Activated naive CD8-positive, alpha-beta T cell treated with anti-CD3 and anti-CD28 coated beads for 36 hours (primary cell): ENCODE results near the gene BGN. TPM values are rescaled to one million over a fixed set of nuclear protein-coding genes. Genes with fewer than 3 reads are reported as not detected.

Experiments
- DNase-seq: peaks from one replicate; pipeline ENCODE4 v3.0.0; 2021
- H3K27ac Mint-ChIP-seq: one replicate; pipeline ENCODE4 v1.8.0; 2022; ENCODE audit warnings: mild to moderate bottlenecking, moderate library complexity, mixed read lengths
- H3K27me3 Mint-ChIP-seq: one replicate; pipeline ENCODE4 v1.8.0; 2022; ENCODE audit warnings: mild to moderate bottlenecking, mixed read lengths
- H3K36me3 Mint-ChIP-seq: one replicate; pipeline ENCODE4 v1.8.0; 2021; ENCODE audit warnings: mild to moderate bottlenecking, mixed read lengths
- H3K4me1 Mint-ChIP-seq: one replicate; pipeline ENCODE4 v1.8.0; 2021; ENCODE audit warnings: mixed read lengths
- H3K4me3 Mint-ChIP-seq: one replicate; pipeline ENCODE4 v1.8.0; 2022; ENCODE audit warnings: mild to moderate bottlenecking, moderate library complexity, mixed read lengths
- H3K9me3 Mint-ChIP-seq: one replicate; pipeline ENCODE4 v1.8.0; 2022; ENCODE audit warnings: mixed read lengths
- total RNA-seq, 2 experiments: library from RNA; stranded (reverse); gene quantifications; one replicate each; pipeline ENCODE4 v1.2.3, GENCODE V29; 2021

Gene BGN
- total RNA-seq, 2 experiments from 2014 or later = not detected

- no peak overlapping the region for H3K4me3 Mint-ChIP-seq
- no peaks in the 10 kb centered on the region for H3K4me1 Mint-ChIP-seq
- H3K36me3 Mint-ChIP-seq = no peaks in the 10 kb centered on the region
- peak; percentile 51 for DNase-seq
- H3K9me3 Mint-ChIP-seq = no peaks in the 10 kb centered on the region
- no peaks in the 10 kb centered on the region for H3K27me3 Mint-ChIP-seq
- H3K27ac Mint-ChIP-seq = no peak overlapping the region
Observed at GRCh38 chrX:153539171-153539978, 44.6 kb downstream of the BGN start.

GRCh38 chrX:153539979-153540358, 45.2 kb downstream of the BGN start:
- Mint-ChIP-seq H3K4me1 (no peaks in the 10 kb centered on the region), H3K4me3 (no peak overlapping the region), H3K36me3 (no peaks in the 10 kb centered on the region), H3K9me3 (no peaks in the 10 kb centered on the region), H3K27me3 (no peaks in the 10 kb centered on the region), H3K27ac (no peak overlapping the region)
- no peak for DNase-seq

GRCh38 chrX:153544727-153545126, 49.9 kb downstream of the BGN start:
- no peak for DNase-seq
- no peaks in the 10 kb centered on the region for H3K4me1 Mint-ChIP-seq
- no peaks in the 10 kb centered on the region for H3K9me3 Mint-ChIP-seq
- H3K27me3 Mint-ChIP-seq = no peaks in the 10 kb centered on the region
- H3K27ac Mint-ChIP-seq = no peak overlapping the region
- no peak overlapping the region for H3K4me3 Mint-ChIP-seq
- no peaks in the 10 kb centered on the region for H3K36me3 Mint-ChIP-seq

- Mint-ChIP-seq H3K36me3 (no peaks in the 10 kb centered on the region), H3K4me1 (peaks cover 3% of the 10 kb centered on the region), H3K27me3 (no peaks in the 10 kb centered on the region), H3K4me3 (no peak overlapping the region), H3K27ac (no peak overlapping the region), H3K9me3 (no peaks in the 10 kb centered on the region)
- DNase-seq = no peak
Observed at GRCh38 chrX:153546386-153546785, 51.6 kb downstream of the BGN start.

GRCh38 chrX:153547195-153547594, 52.4 kb downstream of the BGN start:
- Mint-ChIP-seq H3K9me3 (no peaks in the 10 kb centered on the region), H3K4me1 (peaks cover 3% of the 10 kb centered on the region), H3K36me3 (no peaks in the 10 kb centered on the region), H3K27ac (no peak overlapping the region), H3K4me3 (no peak overlapping the region), H3K27me3 (no peaks in the 10 kb centered on the region)
- no peak for DNase-seq

- H3K9me3 Mint-ChIP-seq = no peaks in the 10 kb centered on the region
Observed at GRCh38 chrX:153549231-153549630, 54.5 kb downstream of the BGN start.

GRCh38 chrX:153549807-153550206, 55.0 kb downstream of the BGN start:
- peaks cover 3% of the 10 kb centered on the region for H3K4me1 Mint-ChIP-seq
- H3K27me3 Mint-ChIP-seq = no peaks in the 10 kb centered on the region
- no peaks in the 10 kb centered on the region for H3K9me3 Mint-ChIP-seq
- H3K36me3 Mint-ChIP-seq = no peaks in the 10 kb centered on the region
- no peak for DNase-seq
- no peak overlapping the region for H3K27ac Mint-ChIP-seq
- no peak overlapping the region for H3K4me3 Mint-ChIP-seq

More at GRCh38 chrX:153549231-153549630, 54.5 kb downstream of the BGN start:
- H3K4me1 Mint-ChIP-seq = peaks cover 3% of the 10 kb centered on the region
- no peak overlapping the region for H3K4me3 Mint-ChIP-seq
- no peaks in the 10 kb centered on the region for H3K27me3 Mint-ChIP-seq
- no peak for DNase-seq
- H3K36me3 Mint-ChIP-seq = no peaks in the 10 kb centered on the region
- no peak overlapping the region for H3K27ac Mint-ChIP-seq

GRCh38 chrX:153551135-153551534, 56.4 kb downstream of the BGN start:
- H3K27ac Mint-ChIP-seq = no peak overlapping the region
- H3K4me1 Mint-ChIP-seq = peaks cover 3% of the 10 kb centered on the region
- no peaks in the 10 kb centered on the region for H3K27me3 Mint-ChIP-seq
- H3K9me3 Mint-ChIP-seq = no peaks in the 10 kb centered on the region
- H3K36me3 Mint-ChIP-seq = no peaks in the 10 kb centered on the region
- no peak for DNase-seq
- no peak overlapping the region for H3K4me3 Mint-ChIP-seq

GRCh38 chrX:153554519-153555167, 59.9 kb downstream of the BGN start:
- no peaks in the 10 kb centered on the region for H3K9me3 Mint-ChIP-seq
- H3K4me1 Mint-ChIP-seq = peaks cover 3% of the 10 kb centered on the region
- peak; percentile 42 for DNase-seq

GRCh38 chrX:153556767-153557166, 62.0 kb downstream of the BGN start:
- H3K4me3 Mint-ChIP-seq = no peak overlapping the region
- H3K27ac Mint-ChIP-seq = no peak overlapping the region
- no peaks in the 10 kb centered on the region for H3K9me3 Mint-ChIP-seq
- no peak for DNase-seq
- no peaks in the 10 kb centered on the region for H3K27me3 Mint-ChIP-seq
- no peaks in the 10 kb centered on the region for H3K36me3 Mint-ChIP-seq
- H3K4me1 Mint-ChIP-seq = peaks cover 4% of the 10 kb centered on the region

More at GRCh38 chrX:153554519-153555167, 59.9 kb downstream of the BGN start:
- Mint-ChIP-seq H3K4me3 (no peak overlapping the region), H3K27ac (no peak overlapping the region), H3K36me3 (no peaks in the 10 kb centered on the region), H3K27me3 (no peaks in the 10 kb centered on the region)

- Mint-ChIP-seq H3K36me3 (no peaks in the 10 kb centered on the region), H3K27me3 (no peaks in the 10 kb centered on the region), H3K4me3 (no peak overlapping the region), H3K4me1 (peaks cover 4% of the 10 kb centered on the region), H3K9me3 (no peaks in the 10 kb centered on the region), H3K27ac (no peak overlapping the region)
- no peak for DNase-seq
Observed at GRCh38 chrX:153557618-153558355, 63.0 kb downstream of the BGN start.

Other genes starting within 250 kb of the BGN start
- not detected for gene PNMA6F, start 173.2 kb upstream of the BGN start, total RNA-seq
- gene ZNF275, start 160.8 kb upstream of the BGN start, total RNA-seq = 10 to 100 TPM; 12.5 to 13.9 TPM
- not detected for gene PNMA6E, start 93.6 kb upstream of the BGN start, total RNA-seq
- 1 to 10 TPM; 1.3 to 1.5 TPM for gene ZFP92, start 83.5 kb upstream of the BGN start, total RNA-seq
- gene TREX2, start 48.9 kb upstream of the BGN start, total RNA-seq = 1 to 10 TPM; 1.8 to 2.1 TPM
- 10 to 100 TPM; 66.4 to 67.2 TPM for gene HAUS7, start 24.4 kb upstream of the BGN start, total RNA-seq
- gene ATP2B3, start 22.7 kb downstream of the BGN start, total RNA-seq = not detected
- gene CCNQ, start 104.2 kb downstream of the BGN start, total RNA-seq = 10 to 100 TPM; 24.8 to 25.5 TPM
- gene DUSP9, start 152.2 kb downstream of the BGN start, total RNA-seq = under 1 TPM; 0.08 to 0.23 TPM
- gene PNCK, start 178.8 kb downstream of the BGN start, total RNA-seq = 1 to 10 TPM; 1.0 to 1.2 TPM
- under 1 TPM; 0.68 to 0.70 TPM for gene SLC6A8, start 192.9 kb downstream of the BGN start, total RNA-seq
- gene BCAP31, start 229.4 kb downstream of the BGN start, total RNA-seq = 100 to 1,000 TPM; 103 to 109 TPM
- 1 to 10 TPM; 4.1 to 4.3 TPM for gene ABCD1, start 229.9 kb downstream of the BGN start, total RNA-seq